GM06990 (cell line): ENCODE results near the gene CFTR.

Experiments
- DNase-seq: peaks from one replicate; pipeline ENCODE4 v3.0.0-alpha.2; 2011; ENCODE audit not compliant: insufficient read length; ENCODE audit errors: extremely low read depth
- H3K27me3 ChIP-seq: replicated peaks from 2 replicates; pipeline ENCODE4 v1.6.0; 2011; ENCODE audit warnings: low read length; ENCODE audit not compliant: control insufficient read depth, insufficient read depth
- H3K36me3 ChIP-seq: 2 replicates; pipeline ENCODE4 v1.5.1; 2011; ENCODE audit warnings: low read length; ENCODE audit not compliant: control insufficient read depth, insufficient read depth
- H3K4me3 ChIP-seq: replicated peaks from 2 replicates; pipeline ENCODE4 v1.5.1; 2011; ENCODE audit warnings: low read depth, mild to moderate bottlenecking, control low read depth, low read length
- TF ChIP-seq, protein P1 (sequence below): IDR thresholded peaks from 2 replicates; pipeline ENCODE4 v1.5.1; 2011; ENCODE audit warnings: low read length, control low read depth, mild to moderate bottlenecking, inconsistent platforms; ENCODE audit not compliant: insufficient read depth, poor library complexity, severe bottlenecking

The CFTR gene

GRCh38 chr7:117565226-117565625 is 85.4 kb downstream of the CFTR start:
- H3K36me3 ChIP-seq: no peaks in the 10 kb centered on the region
- TF ChIP-seq, protein P1, sequence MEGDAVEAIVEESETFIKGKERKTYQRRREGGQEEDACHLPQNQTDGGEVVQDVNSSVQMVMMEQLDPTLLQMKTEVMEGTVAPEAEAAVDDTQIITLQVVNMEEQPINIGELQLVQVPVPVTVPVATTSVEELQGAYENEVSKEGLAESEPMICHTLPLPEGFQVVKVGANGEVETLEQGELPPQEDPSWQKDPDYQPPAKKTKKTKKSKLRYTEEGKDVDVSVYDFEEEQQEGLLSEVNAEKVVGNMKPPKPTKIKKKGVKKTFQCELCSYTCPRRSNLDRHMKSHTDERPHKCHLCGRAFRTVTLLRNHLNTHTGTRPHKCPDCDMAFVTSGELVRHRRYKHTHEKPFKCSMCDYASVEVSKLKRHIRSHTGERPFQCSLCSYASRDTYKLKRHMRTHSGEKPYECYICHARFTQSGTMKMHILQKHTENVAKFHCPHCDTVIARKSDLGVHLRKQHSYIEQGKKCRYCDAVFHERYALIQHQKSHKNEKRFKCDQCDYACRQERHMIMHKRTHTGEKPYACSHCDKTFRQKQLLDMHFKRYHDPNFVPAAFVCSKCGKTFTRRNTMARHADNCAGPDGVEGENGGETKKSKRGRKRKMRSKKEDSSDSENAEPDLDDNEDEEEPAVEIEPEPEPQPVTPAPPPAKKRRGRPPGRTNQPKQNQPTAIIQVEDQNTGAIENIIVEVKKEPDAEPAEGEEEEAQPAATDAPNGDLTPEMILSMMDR: no peak

DNA sequence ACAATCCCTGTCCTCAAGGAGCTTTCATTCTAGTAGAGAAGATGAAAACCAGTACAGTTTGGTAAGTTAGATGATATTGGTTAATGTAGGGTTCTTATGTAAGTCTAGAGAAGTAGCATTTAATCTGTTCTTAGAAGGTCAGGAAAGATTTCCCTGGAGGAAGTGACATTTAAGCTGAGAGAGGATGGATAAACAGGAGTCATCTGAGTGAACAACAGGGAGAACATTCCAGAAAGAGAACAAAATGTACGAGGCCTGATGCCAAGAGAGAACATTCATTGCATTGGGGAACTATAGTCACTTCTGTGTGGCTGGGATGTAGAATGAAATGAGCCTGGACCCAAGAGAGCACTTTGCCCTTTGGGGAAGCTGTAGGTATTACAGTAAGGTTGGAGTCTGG is 88.0 kb downstream of the CFTR start:
- TF ChIP-seq, protein P1: no peak
- no peaks in the 10 kb centered on the region for H3K36me3 ChIP-seq
- H3K27me3 ChIP-seq: no peaks in the 10 kb centered on the region; the same call in 1 of the 2 replicates
- no peak for DNase-seq
- H3K4me3 ChIP-seq: no peak overlapping the region

More at GRCh38 chr7:117565226-117565625, 85.4 kb downstream of the CFTR start:
- H3K4me3 ChIP-seq: no peak overlapping the region
- no peaks in the 10 kb centered on the region; the same call in 1 of the 2 replicates for H3K27me3 ChIP-seq
- DNase-seq: no peak

DNA sequence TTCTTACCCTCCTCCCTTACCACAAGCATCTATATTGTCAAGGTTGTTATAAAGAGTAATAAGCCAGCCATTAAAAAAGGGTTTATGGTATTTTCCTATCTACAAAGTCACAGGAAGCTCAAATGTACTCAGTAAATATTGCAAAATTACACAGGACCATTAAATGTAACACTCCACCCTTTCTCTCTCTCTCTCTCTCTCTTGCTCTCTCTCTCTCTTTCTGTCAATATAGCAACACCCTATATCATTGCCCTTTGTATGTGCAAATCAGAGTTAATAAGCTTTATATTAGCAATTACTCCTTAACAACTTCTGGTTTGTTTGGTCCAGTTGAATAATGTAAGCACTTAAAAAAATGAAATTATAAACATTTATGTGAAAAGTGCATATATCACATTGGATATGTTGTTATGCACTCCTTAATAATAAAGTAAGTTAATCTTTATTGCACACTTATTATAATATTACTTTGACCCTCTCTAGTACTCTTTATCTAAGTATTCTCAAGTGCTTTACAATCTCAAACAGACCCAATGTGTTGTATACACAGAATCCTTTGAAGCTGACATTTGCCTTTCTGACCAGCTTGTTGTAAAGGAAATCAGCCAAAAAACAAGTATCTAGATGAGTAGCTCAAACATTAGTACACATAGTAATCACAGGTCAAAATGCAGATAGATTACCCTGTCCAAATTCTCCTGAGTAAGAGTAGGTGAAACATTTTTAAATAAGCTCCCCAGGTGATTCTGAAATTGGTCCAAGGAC is 93.2 kb downstream of the CFTR start:
- TF ChIP-seq, protein P1: no peak
- Histone ChIP-seq H3K36me3 (no peaks in the 10 kb centered on the region), H3K4me3 (no peak overlapping the region), H3K27me3 (no peaks in the 10 kb centered on the region; the same call in 1 of the 2 replicates)
- no peak for DNase-seq

GRCh38 chr7:117581424-117581823 is 101.6 kb downstream of the CFTR start:
- Histone ChIP-seq H3K27me3 (no peaks in the 10 kb centered on the region), H3K36me3 (no peaks in the 10 kb centered on the region), H3K4me3 (no peak overlapping the region)
- TF ChIP-seq, protein P1: no peak
- DNase-seq: no peak

- no peaks in the 10 kb centered on the region for H3K36me3 ChIP-seq
- H3K27me3 ChIP-seq: no peaks in the 10 kb centered on the region
- no peak overlapping the region for H3K4me3 ChIP-seq
- TF ChIP-seq, protein P1: no peak
- no peak for DNase-seq
Observed at GRCh38 chr7:117582219-117582704, 102.4 kb downstream of the CFTR start.
